ENCODE measurements around the gene LSM12. TPM values are rescaled to one million over a fixed set of nuclear protein-coding genes. Genes with fewer than 3 reads are reported as not detected.
A peak's percentile ranks its signal among the peaks of the same experiment; 100 is the strongest.

Gene LSM12
- total and polyA plus RNA-seq, 2 donors (not counting 3 experiments of a cell fraction or from before 2014, with no cell fraction given): 36.5 to 68.9 TPM

DNA sequence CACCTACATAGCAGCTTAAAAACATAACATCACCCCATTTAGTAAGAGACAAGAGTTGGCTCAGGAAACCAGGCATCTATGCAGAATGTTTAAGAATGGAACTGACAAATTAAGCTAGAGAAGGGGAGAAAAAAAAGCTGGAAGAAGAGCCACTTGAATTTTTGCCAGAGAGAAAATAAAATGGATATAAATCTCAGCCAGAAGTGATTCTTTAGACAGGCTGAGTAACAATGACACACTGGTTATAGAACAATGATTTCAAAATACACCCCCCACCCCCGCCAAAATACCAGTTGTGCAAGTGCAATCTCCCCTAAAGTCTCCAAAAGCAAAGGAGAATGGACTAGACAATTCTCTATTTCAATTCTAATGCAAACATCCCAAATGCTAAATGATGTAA, 22.4 kb downstream of the LSM12 start:
- peak; percentile 18 for FAIRE-seq
- Histone ChIP-seq H3K27me3 (ENCODE audit: control insufficient read depth in 2 of 2, insufficient read depth in 2 of 2, low read length in 2 of 2) (no peaks in the 10 kb centered on the region), H3K4me2 (ENCODE audit: insufficient read depth, low read length) (no peak overlapping the region), H3K4me3 (replicated peaks in 1 of 3; ENCODE audit: insufficient read depth in 1 of 3, low read depth in 1 of 3, low read length in 3 of 3) (no peak overlapping the region), H4K20me1 (replicated peaks; ENCODE audit: control insufficient read depth, extremely low read depth, insufficient read depth, low read length) (peaks cover 4% of the 10 kb centered on the region), H3K9me1 (replicated peaks; ENCODE audit: control insufficient read depth, extremely low read depth, insufficient read depth, low read length) (no peaks in the 10 kb centered on the region), H3K79me2 (ENCODE audit: control insufficient read depth, insufficient read depth, low read length) (peaks cover 72% of the 10 kb centered on the region), H3K27ac (ENCODE audit: insufficient read depth, low read depth, low read length) (no peak overlapping the region), H3K4me1 (ENCODE audit: control insufficient read depth, extremely low read depth, insufficient read depth, low read length) (peaks cover 9% of the 10 kb centered on the region), H3K9ac (replicated peaks; ENCODE audit: extremely low read depth, insufficient read depth, low read length) (no peak overlapping the region), H3K36me3 (ENCODE audit: control insufficient read depth in 2 of 2, extremely low read depth in 1 of 2, insufficient read depth in 2 of 2, low read length in 2 of 2) (peaks cover 0 to 7% of the 10 kb centered on the region in 2 experiments), H3K9me3 (replicated peaks; ENCODE audit: control insufficient read depth, insufficient read depth, low read length) (no peaks in the 10 kb centered on the region), H2AFZ (ENCODE audit: low read depth, low read length) (no peak overlapping the region)
- ChIA-PET CTCF (interaction anchor here (1.0 to 3.5 kb wide), 12 partner anchors 11 to 198 kb away, joined by 3 to 38 read pairs (median 5); partner anchors contain the start of genes G6PC3 and HDAC5), POLR2A (interaction anchor here (0.8 to 1.0 kb wide), 2 partner anchors 14 to 80 kb away, joined by 5 to 6 read pairs; partner anchors contain the start of gene HDAC5)
- no TSS peak for BruUV-seq (replicated peaks)
- DNase-seq (ENCODE audit: low read depth, low spot score): peak; percentile 11
- intact Hi-C loops (cut with micrococcal nuclease): no loop called here
- dilution Hi-C loops (cut with MboI; ENCODE audit: extremely low pct_ligation_motif_present, low sequenced_read_pairs): no loop called here
- TF ChIP-seq, protein P1, sequence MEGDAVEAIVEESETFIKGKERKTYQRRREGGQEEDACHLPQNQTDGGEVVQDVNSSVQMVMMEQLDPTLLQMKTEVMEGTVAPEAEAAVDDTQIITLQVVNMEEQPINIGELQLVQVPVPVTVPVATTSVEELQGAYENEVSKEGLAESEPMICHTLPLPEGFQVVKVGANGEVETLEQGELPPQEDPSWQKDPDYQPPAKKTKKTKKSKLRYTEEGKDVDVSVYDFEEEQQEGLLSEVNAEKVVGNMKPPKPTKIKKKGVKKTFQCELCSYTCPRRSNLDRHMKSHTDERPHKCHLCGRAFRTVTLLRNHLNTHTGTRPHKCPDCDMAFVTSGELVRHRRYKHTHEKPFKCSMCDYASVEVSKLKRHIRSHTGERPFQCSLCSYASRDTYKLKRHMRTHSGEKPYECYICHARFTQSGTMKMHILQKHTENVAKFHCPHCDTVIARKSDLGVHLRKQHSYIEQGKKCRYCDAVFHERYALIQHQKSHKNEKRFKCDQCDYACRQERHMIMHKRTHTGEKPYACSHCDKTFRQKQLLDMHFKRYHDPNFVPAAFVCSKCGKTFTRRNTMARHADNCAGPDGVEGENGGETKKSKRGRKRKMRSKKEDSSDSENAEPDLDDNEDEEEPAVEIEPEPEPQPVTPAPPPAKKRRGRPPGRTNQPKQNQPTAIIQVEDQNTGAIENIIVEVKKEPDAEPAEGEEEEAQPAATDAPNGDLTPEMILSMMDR (IDR thresholded peaks at IDR 0.05; ENCODE audit: extremely low read depth in 1 of 2, insufficient read depth in 1 of 2, low read depth in 1 of 2, low read length in 2 of 2): no peak
- TF ChIP-seq POLR2AphosphoS5 (IDR thresholded peaks at IDR 0.05; ENCODE audit: insufficient read depth, low read depth, low read length) (no peak), GATA2 (IDR thresholded peaks at IDR 0.05; ENCODE audit: insufficient read depth, insufficient read length, low read depth, low read length) (no peak), EZH2 (IDR thresholded peaks at IDR 0.05; ENCODE audit: borderline replicate concordance, low read depth, low read length, severe bottlenecking) (no peak), FOS (IDR thresholded peaks at IDR 0.05; ENCODE audit: borderline replicate concordance, insufficient read depth, low read length) (no peak), MYC (IDR thresholded peaks at IDR 0.05; ENCODE audit: low read depth, low read length) (no peak), POLR2A (IDR thresholded peaks at IDR 0.05; ENCODE audit: low read depth, low read length) (no peak), JUN (IDR thresholded peaks at IDR 0.05; ENCODE audit: borderline replicate concordance, insufficient read depth, insufficient read length, low read depth) (no peak)
- TF ChIP-seq, protein P2, sequence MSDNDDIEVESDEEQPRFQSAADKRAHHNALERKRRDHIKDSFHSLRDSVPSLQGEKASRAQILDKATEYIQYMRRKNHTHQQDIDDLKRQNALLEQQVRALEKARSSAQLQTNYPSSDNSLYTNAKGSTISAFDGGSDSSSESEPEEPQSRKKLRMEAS (IDR thresholded peaks at IDR 0.05; ENCODE audit: insufficient read depth, insufficient read length): no peak
